IMR-90 (cell line): ENCODE results near the gene PDGFC. TPM values are rescaled to one million over a fixed set of nuclear protein-coding genes. Genes with fewer than 3 reads are reported as not detected.
A peak's percentile ranks its signal among the peaks of the same experiment; 100 is the strongest.

ENCODE experiments used
- ATAC-seq: fragments of 200-7000 bp; cut with Tn5 transposase; 2 replicates; pipeline ENCODE4 v1.9.1; 2020; ENCODE audit warnings: low read depth, mild to moderate bottlenecking, moderate library complexity
- BruUV-seq: library from RNA; stranded (reverse); fragments of 400-500 nt; replicated peaks from 2 replicates; lab custom pipeline; 2021; lab: Mats Ljungman, UMichigan
- CTCF ChIA-PET: fragments of 300-600 bp; formaldehyde crosslinking; extraction: SDS; loops from one replicate; lab custom pipeline; 2021; ENCODE audit warnings: antibody characterized with exemption; lab: Yijun Ruan, JAX
- POLR2A ChIA-PET: fragments of 300-600 bp; sonication (Branson Sonifier 250); formaldehyde crosslinking; loops from one replicate; lab custom pipeline; 2022; ENCODE audit warnings: antibody characterized with exemption; ENCODE audit not compliant: unreplicated experiment; lab: Charles Lee
- DNase-seq: peaks from one replicate; pipeline ENCODE4 v3.0.0; 2013
- H2AFZ ChIP-seq: replicated peaks from 2 replicates; pipeline ENCODE3; 2013; ENCODE audit warnings: low read length, mild to moderate bottlenecking; ENCODE audit not compliant: poor library complexity
- H2AK5ac ChIP-seq: 2 replicates; pipeline ENCODE4 v1.6.1; 2013; ENCODE audit warnings: low read depth, low read length, inconsistent platforms
- H2AK9ac ChIP-seq: replicated peaks from 2 replicates; pipeline ENCODE3; 2013; ENCODE audit warnings: mild to moderate bottlenecking, low read depth, low read length, moderate library complexity; ENCODE audit not compliant: poor library complexity
- H2BK120ac ChIP-seq: 2 replicates; pipeline ENCODE4 v1.6.1; 2013; ENCODE audit warnings: low read depth, low read length, inconsistent platforms
- H2BK15ac ChIP-seq: 3 replicates; pipeline ENCODE4 v1.6.1; 2013; ENCODE audit warnings: low read depth, low read length, inconsistent platforms
- H2BK20ac ChIP-seq: 2 replicates; pipeline ENCODE4 v1.6.1; 2013; ENCODE audit warnings: low read depth, mild to moderate bottlenecking, inconsistent platforms, low read length, moderate library complexity
- H2BK5ac ChIP-seq: 2 replicates; pipeline ENCODE4 v1.6.1; 2013; ENCODE audit warnings: mild to moderate bottlenecking, low read depth, low read length, inconsistent platforms; ENCODE audit not compliant: poor library complexity, severe bottlenecking
- H3K14ac ChIP-seq: replicated peaks from 2 replicates; pipeline ENCODE4 v1.6.1; 2013; ENCODE audit warnings: low read depth, low read length, inconsistent platforms
- H3K18ac ChIP-seq: 2 replicates; pipeline ENCODE4 v1.6.1; 2013; ENCODE audit warnings: low read depth, low read length, control low read depth
- H3K23ac ChIP-seq: 2 replicates; pipeline ENCODE4 v1.6.1; 2013; ENCODE audit warnings: low read depth, low read length, inconsistent platforms
- H3K27ac ChIP-seq: 2 replicates; pipeline ENCODE4 v1.5.1; 2013; ENCODE audit warnings: mild to moderate bottlenecking, control low read depth, low read length; ENCODE audit not compliant: insufficient read depth
- H3K27me3 ChIP-seq: 2 replicates; pipeline ENCODE4 v1.6.1; 2013; ENCODE audit warnings: low read length; ENCODE audit not compliant: control insufficient read depth, insufficient read depth
- H3K36me3 ChIP-seq: 2 replicates; pipeline ENCODE4 v1.6.1; 2013; ENCODE audit warnings: low read length, mixed read lengths; ENCODE audit not compliant: control insufficient read depth, insufficient read depth
- H3K4ac ChIP-seq: 2 replicates; pipeline ENCODE4 v1.6.1; 2013; ENCODE audit warnings: low read depth, low read length, inconsistent platforms
- H3K4me1 ChIP-seq: 2 replicates; pipeline ENCODE4 v1.6.1; 2013; ENCODE audit warnings: low read length, mixed read lengths; ENCODE audit not compliant: control insufficient read depth, insufficient read depth
- H3K4me2 ChIP-seq: 2 replicates; pipeline ENCODE4 v1.6.1; 2013; ENCODE audit warnings: low read depth, mild to moderate bottlenecking, control low read depth, low read length, moderate library complexity
- H3K4me3 ChIP-seq: 2 replicates; pipeline ENCODE4 v1.5.1; 2013; ENCODE audit warnings: low read depth, mild to moderate bottlenecking, control low read depth, low read length, moderate library complexity; ENCODE audit not compliant: insufficient read depth
- H3K56ac ChIP-seq: 2 replicates; pipeline ENCODE4 v1.6.1; 2013; ENCODE audit warnings: low read length, inconsistent platforms; ENCODE audit not compliant: insufficient read depth; ENCODE audit errors: extremely low read depth
- H3K79me1 ChIP-seq, 2 experiments: 2 replicates each; pipeline ENCODE4 v1.6.1; 2013; ENCODE audit warnings: low read length in 2 of 2, inconsistent platforms in 1 of 2, low read depth in 1 of 2
- H3K9ac ChIP-seq: 2 replicates; pipeline ENCODE4 v1.6.1; 2013; ENCODE audit warnings: low read depth, low read length, control low read depth
- H3K9me1 ChIP-seq: 2 replicates; pipeline ENCODE4 v1.6.1; 2013; ENCODE audit warnings: low read length, inconsistent platforms; ENCODE audit not compliant: insufficient read depth
- H3K9me3 ChIP-seq: 2 replicates; pipeline ENCODE4 v1.6.1; 2013; ENCODE audit warnings: low read length; ENCODE audit not compliant: control insufficient read depth, insufficient read depth
- H4K20me1 ChIP-seq: 2 replicates; pipeline ENCODE4 v1.6.1; 2013; ENCODE audit warnings: low read length, inconsistent platforms; ENCODE audit not compliant: insufficient read depth
- H4K5ac ChIP-seq: 2 replicates; pipeline ENCODE4 v1.6.1; 2013; ENCODE audit warnings: mild to moderate bottlenecking, low read depth, low read length, control low read depth
- H4K8ac ChIP-seq, 2 experiments: 2 replicates each; pipeline ENCODE4 v1.6.1; 2013; ENCODE audit warnings: low read depth in 2 of 2, low read length in 2 of 2, control low read depth in 1 of 2, inconsistent platforms in 1 of 2
- H4K91ac ChIP-seq: 2 replicates; pipeline ENCODE4 v1.6.1; 2013; ENCODE audit warnings: low read depth, low read length, inconsistent platforms; ENCODE audit not compliant: insufficient read depth
- FOS ChIP-seq: fragments of 150-350 bp; IDR thresholded peaks from 2 replicates; pipeline ENCODE4 v1.6.1; 2016; ENCODE audit warnings: low read depth, low read length
- MAFK ChIP-seq: IDR thresholded peaks from 2 replicates; pipeline ENCODE4 v1.6.1; 2012; ENCODE audit warnings: low read depth, low read length, improper control_type of control experiment
- RFX5 ChIP-seq: IDR thresholded peaks from 2 replicates; pipeline ENCODE4 v1.8.0; 2012; ENCODE audit warnings: low read depth, mild to moderate bottlenecking, low read length, moderate library complexity
- WGBS, 2 experiments: methylation state at CpG; one replicate each; pipeline versions ENCODE4 v1.1.5 to v1.1.7; 2013; ENCODE audit warnings: missing lambda C conversion rate in 2 of 2; ENCODE audit not compliant: insufficient read length in 1 of 2; ENCODE audit errors: extremely low coverage in 2 of 2; 5-methylcytosine and 5-hydroxymethylcytosine counted together
- dilution Hi-C: fragments of 300-500 bp; cut with HindIII; formaldehyde crosslinking; loops from one replicate; pipeline ENCODE4 v1.14.3; 2018; ENCODE audit warnings: low sequenced_read_pairs; ENCODE audit not compliant: unreplicated experiment
- in situ Hi-C: fragments of 300-500 bp; cut with MboI; formaldehyde crosslinking; loops from 3 replicates; pipeline ENCODE4 v1.14.3; 2019; ENCODE audit warnings: low sequenced_read_pairs, inconsistent platforms, mixed read lengths
- intact Hi-C: fragments of 100-400 bp; cut with micrococcal nuclease; formaldehyde crosslinking; loops from 2 replicates; pipeline ENCODE4 v1.10.0; 2022
- polyA plus RNA-seq, 3 experiments: library from polyadenylated mRNA; depleted of rRNA; stranded (reverse); fragments of >200 nt; gene quantifications; 2 replicates each; pipeline ENCODE4 v1.2.3, GENCODE V29; 2012; ENCODE audit warnings: low replicate concordance in 1 of 3
- total RNA-seq: library from RNA; depleted of rRNA; stranded (reverse); fragments of >200 nt; gene quantifications from 2 replicates; pipeline ENCODE4 v1.2.3, GENCODE V29; 2012

The PDGFC gene
- total and polyA plus RNA-seq, 2 of the 4 experiments (the other 2 are of a cell fraction): 19.8 to 90.7 TPM

DNA sequence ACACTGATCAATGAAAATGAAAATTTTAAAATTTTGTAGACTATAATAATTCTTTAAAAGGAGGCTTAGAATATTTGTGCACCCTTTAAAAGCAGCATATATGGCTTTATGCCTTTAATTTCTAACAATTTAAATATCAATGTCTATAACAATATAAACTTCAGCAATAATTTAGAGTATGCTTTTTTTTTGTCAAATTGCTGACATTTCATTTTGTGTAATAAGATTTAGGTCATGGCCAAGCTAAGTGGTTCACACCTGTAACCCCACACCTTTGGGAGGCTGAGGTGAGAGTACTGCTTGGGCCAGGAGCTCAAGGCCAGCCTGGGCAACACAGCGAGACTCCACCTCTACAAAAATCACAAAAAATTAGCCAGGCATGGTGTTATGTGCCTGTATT is 86.2 kb downstream of the PDGFC start:
- no peak overlapping the region for H2AFZ ChIP-seq
- WGBS, 2 experiments: no CpG with 5 or more reads among the region's 1 CpG
- no peak overlapping the region for H3K23ac ChIP-seq
- H3K9ac ChIP-seq: no peak overlapping the region
- H4K20me1 ChIP-seq: peaks cover 8% of the 10 kb centered on the region; the same call in 1 of the 2 replicates
- H3K56ac ChIP-seq: no peak overlapping the region
- no peak for DNase-seq
- H2BK120ac ChIP-seq: no peak overlapping the region
- H3K4ac ChIP-seq: no peak overlapping the region
- peaks cover 6% of the 10 kb centered on the region; the same call in 1 of the 2 replicates for H3K4me1 ChIP-seq
- dilution Hi-C loops (no loop called here), in situ Hi-C loops (no loop called here), intact Hi-C loops (loop anchor here (5.0 kb wide), 1 partner anchor 72 kb away; no protein-coding TSS in a partner anchor)
- POLR2A ChIA-PET: no interaction called here
- no peaks in the 10 kb centered on the region for H3K27me3 ChIP-seq
- H2BK20ac ChIP-seq: no peak overlapping the region
- H3K4me3 ChIP-seq: no peak overlapping the region
- CTCF ChIA-PET: no interaction called here
- H2AK9ac ChIP-seq: no peak overlapping the region
- H3K9me1 ChIP-seq: peaks cover 5% of the 10 kb centered on the region
- no peak overlapping the region for H2BK5ac ChIP-seq
- H3K9me3 ChIP-seq: no peaks in the 10 kb centered on the region
- no peak overlapping the region for H2AK5ac ChIP-seq
- H3K4me2 ChIP-seq: no peak overlapping the region
- no peak overlapping the region for H3K18ac ChIP-seq
- no TSS peak for BruUV-seq
- no peak overlapping the region for H2BK15ac ChIP-seq
- TF ChIP-seq FOS (no peak), MAFK (peak; percentile 81), RFX5 (no peak)
- H4K5ac ChIP-seq: no peak overlapping the region
- peaks cover 21 to 32% of the 10 kb centered on the region in 2 experiments for H3K79me1 ChIP-seq
- no peak overlapping the region for H3K27ac ChIP-seq
- H4K8ac ChIP-seq: no peak overlapping the region
- H3K36me3 ChIP-seq: 0 out of 2 replicates have a peak, but pooled peaks cover 1% of the 10 kb centered on the region
- ATAC-seq: no peak
- no peak overlapping the region for H3K14ac ChIP-seq
- no peak overlapping the region for H4K91ac ChIP-seq
